T-helper 17 cell (primary cell): Measurements from ENCODE around the gene LY9. TPM values are rescaled to one million over a fixed set of nuclear protein-coding genes. Genes with fewer than 3 reads are reported as not detected.

Experiments used
- ATAC-seq: fragments of 150-1000 bp; cut with Tn5 transposase; 2 replicates; pipeline ENCODE4 v1.10.0; 2021; ENCODE audit warnings: mild to moderate bottlenecking, moderate library complexity
- DNase-seq, 3 donors: peaks; one replicate each; pipeline versions ENCODE4 v3.0.0 to v3.0.0-alpha.2; 2020 to 2021
- H3K9me3 ChIP-seq: one replicate; pipeline ENCODE4 v1.7.0; 2013; ENCODE audit warnings: low read length, mild to moderate bottlenecking; ENCODE audit not compliant: control insufficient read depth, poor library complexity, severe bottlenecking
- H3K27ac Mint-ChIP-seq: one replicate; pipeline ENCODE4 v1.8.0; 2022; ENCODE audit warnings: mild to moderate bottlenecking, moderate library complexity, mixed read lengths
- H3K27me3 Mint-ChIP-seq: one replicate; pipeline ENCODE4 v1.8.0; 2022; ENCODE audit warnings: mixed read lengths
- H3K36me3 Mint-ChIP-seq: one replicate; pipeline ENCODE4 v1.8.0; 2022; ENCODE audit warnings: low read depth, mixed read lengths
- H3K4me1 Mint-ChIP-seq: one replicate; pipeline ENCODE4 v1.8.0; 2022; ENCODE audit warnings: mild to moderate bottlenecking, mixed read lengths
- H3K4me3 Mint-ChIP-seq: one replicate; pipeline ENCODE4 v1.8.0; 2022; ENCODE audit warnings: mild to moderate bottlenecking, moderate library complexity, mixed read lengths
- total RNA-seq, 4 donors: library from RNA in 2 of 4; stranded (reverse) in 2 of 4; gene quantifications; one replicate each; pipeline ENCODE4 v1.2.3 and lab custom pipeline; 2022 to 2026

LY9 gene
- total RNA-seq, 2 donors from 2014 or later = 96.6 to 124 TPM

DNA sequence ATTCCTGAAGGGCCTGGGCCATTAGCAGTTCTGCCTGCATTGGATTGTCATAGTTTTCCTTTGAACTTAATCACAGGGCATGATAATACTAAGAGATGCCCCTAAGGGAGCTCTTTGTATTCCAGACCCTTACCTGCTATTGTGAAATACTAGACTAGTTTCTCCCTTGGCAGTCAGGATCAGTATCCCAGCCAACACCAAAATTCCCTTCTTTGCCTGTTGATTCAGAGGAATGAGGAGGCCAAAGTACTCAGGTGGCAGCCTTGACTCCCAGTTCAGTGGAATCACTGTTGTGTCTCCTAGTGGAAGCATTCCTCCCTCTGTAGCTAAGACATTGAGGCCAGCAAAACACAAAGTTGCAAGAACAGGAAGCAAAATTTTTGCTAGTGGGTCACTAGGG lies 36.2 kb upstream of the LY9 start:
- no peak overlapping the region for H3K27ac Mint-ChIP-seq
- ATAC-seq = no peak
- H3K4me1 Mint-ChIP-seq = peaks cover 3% of the 10 kb centered on the region
- no peaks in the 10 kb centered on the region for H3K9me3 ChIP-seq
- H3K27me3 Mint-ChIP-seq = no peaks in the 10 kb centered on the region
- DNase-seq = no peak
- no peaks in the 10 kb centered on the region for H3K36me3 Mint-ChIP-seq
- H3K4me3 Mint-ChIP-seq = no peak overlapping the region

DNA sequence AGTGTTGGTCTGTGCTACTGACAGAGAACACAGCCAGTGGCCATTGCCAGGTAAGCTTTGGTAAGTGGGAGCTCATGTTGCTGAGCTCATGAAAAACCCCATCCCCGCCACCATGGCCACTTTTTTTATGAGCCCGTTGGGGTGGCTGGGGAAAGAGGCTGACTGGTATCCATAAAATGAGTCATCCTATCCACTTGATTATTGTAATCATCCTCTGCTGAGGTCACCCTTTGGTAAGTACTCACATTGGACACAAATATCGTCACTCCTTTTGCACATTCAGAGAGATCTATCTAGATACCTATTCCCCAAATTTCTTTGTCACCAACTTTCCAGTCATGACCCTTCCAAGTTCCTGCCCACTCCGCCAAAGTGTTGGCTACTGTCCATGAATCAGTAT lies 34.9 kb upstream of the LY9 start:
- Mint-ChIP-seq H3K4me1 (peaks cover 3% of the 10 kb centered on the region), H3K27me3 (no peaks in the 10 kb centered on the region), H3K27ac (no peak overlapping the region), H3K4me3 (no peak overlapping the region), H3K36me3 (no peaks in the 10 kb centered on the region)
- no peaks in the 10 kb centered on the region for H3K9me3 ChIP-seq
- DNase-seq = no peak
- no peak for ATAC-seq

DNA sequence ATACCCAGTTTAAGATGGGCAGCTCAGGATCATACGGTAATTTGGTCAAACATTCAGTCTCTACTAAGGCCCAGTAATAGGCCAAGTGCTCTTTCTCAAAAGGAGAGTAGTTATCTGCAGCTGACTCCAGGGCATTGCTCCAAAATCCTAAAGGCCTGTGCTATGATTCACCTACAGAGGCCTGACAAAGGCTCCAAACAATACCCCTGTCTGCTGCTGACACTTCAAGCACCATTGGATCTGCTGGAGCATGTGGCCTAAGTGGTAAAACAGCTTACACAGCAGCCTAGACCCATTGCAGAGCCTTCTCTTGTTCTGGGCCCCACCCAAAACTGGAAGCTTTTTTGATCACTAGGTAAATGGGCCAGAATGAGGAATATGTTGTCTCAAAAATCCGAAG lies 34.1 kb upstream of the LY9 start:
- DNase-seq (no peak), ATAC-seq (no peak)
- no peaks in the 10 kb centered on the region for H3K9me3 ChIP-seq
- Mint-ChIP-seq H3K4me3 (no peak overlapping the region), H3K27me3 (no peaks in the 10 kb centered on the region), H3K4me1 (peaks cover 8% of the 10 kb centered on the region), H3K27ac (no peak overlapping the region), H3K36me3 (no peaks in the 10 kb centered on the region)

DNA sequence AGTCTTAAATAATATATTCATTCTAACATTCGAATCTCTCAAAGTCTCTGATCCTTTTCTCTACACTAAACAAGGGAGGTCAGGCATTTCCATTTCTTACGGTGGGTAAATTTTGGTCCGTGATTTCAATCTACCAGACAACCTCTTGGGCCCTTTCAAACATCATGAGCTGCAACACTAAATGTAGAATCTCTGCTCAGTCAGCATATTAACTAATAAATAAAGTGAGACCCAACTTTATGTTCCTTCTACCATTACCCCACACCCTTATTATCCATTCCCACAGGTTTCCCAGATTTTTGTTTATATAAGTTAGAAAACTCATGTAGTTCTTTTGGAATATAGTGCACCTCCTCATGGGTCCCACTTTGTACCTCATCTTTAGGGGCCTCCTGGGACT lies 32.0 kb upstream of the LY9 start:
- no peak for DNase-seq
- Mint-ChIP-seq H3K4me1 (peaks cover 19% of the 10 kb centered on the region), H3K27me3 (no peaks in the 10 kb centered on the region), H3K4me3 (no peak overlapping the region), H3K27ac (no peak overlapping the region), H3K36me3 (no peaks in the 10 kb centered on the region)
- ATAC-seq = no peak
- no peaks in the 10 kb centered on the region for H3K9me3 ChIP-seq

DNA sequence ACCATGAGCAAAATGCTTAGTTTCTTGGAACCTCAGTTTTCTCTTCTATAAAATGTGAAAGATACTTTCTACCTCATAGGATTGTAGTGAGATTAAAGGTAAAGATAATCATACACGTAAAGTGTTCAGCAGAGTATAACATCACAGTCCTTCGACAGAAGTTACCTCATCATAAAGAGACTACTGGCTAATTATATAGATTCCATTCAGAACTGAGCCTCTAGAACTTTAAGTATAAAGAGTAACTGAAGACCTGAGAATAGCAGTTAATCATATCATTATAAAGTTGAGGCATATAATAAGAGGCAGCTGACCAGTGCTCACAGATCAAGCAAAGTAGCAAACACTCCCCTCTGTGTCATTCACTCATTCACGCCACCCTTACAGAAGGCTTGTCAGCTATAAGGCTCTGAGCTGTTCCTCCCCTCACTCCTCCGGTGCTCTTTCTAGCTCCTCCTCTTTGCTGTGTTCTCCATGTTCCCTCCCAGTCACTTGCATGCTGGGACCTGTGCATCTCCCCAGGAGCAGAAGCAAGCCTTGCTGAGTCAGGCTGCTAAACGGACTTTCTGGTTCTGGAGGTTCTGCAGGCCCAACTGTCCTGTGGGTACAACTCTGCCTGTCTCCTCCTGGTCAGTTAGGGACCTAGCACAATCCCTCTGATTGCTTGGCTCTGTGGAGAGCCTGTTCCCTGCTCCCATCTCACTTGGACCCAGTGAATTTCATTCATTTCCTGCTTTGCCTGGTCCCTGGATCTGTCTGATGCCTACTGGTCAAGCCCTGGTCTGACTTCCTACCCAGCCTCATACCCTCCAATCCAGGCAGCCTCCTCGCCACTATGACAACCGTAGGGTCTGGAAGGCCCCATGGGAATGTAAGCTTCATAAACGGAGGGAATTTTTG lies 28.3 kb upstream of the LY9 start:
- H3K4me1 Mint-ChIP-seq = peaks cover 24% of the 10 kb centered on the region
- H3K27ac Mint-ChIP-seq = peak overlapping the region; percentile 94
- peak overlapping the region; percentile 92 for H3K4me3 Mint-ChIP-seq
- no peaks in the 10 kb centered on the region for H3K36me3 Mint-ChIP-seq
- H3K9me3 ChIP-seq = no peaks in the 10 kb centered on the region
- DNase-seq (peak in 1 of 3 donors; percentile 11), ATAC-seq (peak; percentile 65)
- H3K27me3 Mint-ChIP-seq = no peaks in the 10 kb centered on the region

DNA sequence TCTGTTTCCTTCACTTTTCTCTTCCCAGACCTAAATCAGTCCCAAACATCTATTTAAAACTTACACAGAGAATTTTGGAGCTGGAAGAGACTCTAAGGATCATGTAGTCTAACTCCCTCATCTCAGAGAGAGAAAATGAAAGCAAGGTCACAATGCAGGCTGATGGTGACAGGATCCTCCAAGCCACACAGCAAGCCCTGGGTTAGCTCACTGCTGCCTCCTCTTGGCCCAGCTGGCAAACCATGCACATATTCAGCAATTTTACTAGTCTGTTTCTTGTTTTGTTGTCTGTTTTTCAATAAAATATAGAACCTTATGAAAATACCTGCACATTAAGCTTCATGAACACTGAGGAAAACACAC lies 27.7 kb upstream of the LY9 start:
- peak overlapping the region; percentile 92 for H3K4me3 Mint-ChIP-seq

DNA sequence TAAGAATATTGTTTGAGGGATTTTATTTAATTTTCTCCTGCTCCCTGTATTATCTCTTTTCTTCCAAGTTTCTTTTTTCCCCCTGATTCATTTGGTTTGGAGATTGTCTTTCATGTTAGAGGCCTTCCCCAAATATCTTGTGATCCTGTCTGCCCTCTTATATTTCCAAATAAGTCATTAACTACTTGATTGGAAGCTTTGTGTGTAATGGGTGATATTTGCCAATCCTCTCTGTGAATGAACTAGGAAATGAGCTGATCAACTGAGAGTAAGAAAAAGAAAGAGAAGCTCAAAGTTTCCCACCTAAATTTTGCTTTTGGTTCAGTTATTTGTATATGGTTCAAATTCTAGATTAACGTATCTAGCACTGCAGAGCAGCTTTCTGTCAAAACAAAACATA lies 23.6 kb upstream of the LY9 start:
- DNase-seq (no peak), ATAC-seq (no peak)
- Mint-ChIP-seq H3K4me3 (no peak overlapping the region), H3K4me1 (peaks cover 24% of the 10 kb centered on the region), H3K27ac (peak overlapping the region; percentile 93), H3K36me3 (peaks cover 4% of the 10 kb centered on the region), H3K27me3 (peaks cover 7% of the 10 kb centered on the region)
- no peaks in the 10 kb centered on the region for H3K9me3 ChIP-seq

More for the DNA sequence above, 27.7 kb upstream of the LY9 start:
- Mint-ChIP-seq H3K36me3 (no peaks in the 10 kb centered on the region), H3K27me3 (no peaks in the 10 kb centered on the region), H3K27ac (peak overlapping the region; percentile 94), H3K4me1 (peaks cover 26% of the 10 kb centered on the region)
- no peaks in the 10 kb centered on the region for H3K9me3 ChIP-seq
- ATAC-seq = peak; percentile 97
- peak; percentile 55 to 75 (median 62) for DNase-seq

DNA sequence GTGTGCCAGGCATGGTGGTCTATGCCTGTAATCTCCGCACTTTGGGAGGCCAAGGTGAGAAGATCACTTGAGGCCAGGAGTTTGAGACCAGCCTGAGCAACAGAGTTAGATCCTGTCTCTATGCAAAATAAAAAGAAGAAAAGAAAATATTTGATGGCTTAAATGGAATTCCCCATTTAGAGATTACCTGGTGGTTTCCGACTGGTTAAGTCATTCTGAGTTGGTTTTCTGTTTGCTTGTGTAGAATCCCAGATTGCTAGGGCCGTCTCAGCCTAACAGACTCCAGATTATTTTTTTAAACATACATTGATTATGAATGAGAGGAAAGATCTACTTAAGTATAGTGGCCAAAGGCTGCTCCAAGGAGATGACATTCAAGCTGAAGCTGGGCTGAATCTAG lies 22.9 kb upstream of the LY9 start:
- H3K27me3 Mint-ChIP-seq = peaks cover 7% of the 10 kb centered on the region
- H3K9me3 ChIP-seq = no peaks in the 10 kb centered on the region
- peaks cover 4% of the 10 kb centered on the region for H3K36me3 Mint-ChIP-seq
- ATAC-seq (peak; percentile 9), DNase-seq (no peak)
- H3K27ac Mint-ChIP-seq = peak overlapping the region; percentile 93
- H3K4me3 Mint-ChIP-seq = no peak overlapping the region
- peaks cover 21% of the 10 kb centered on the region for H3K4me1 Mint-ChIP-seq

DNA sequence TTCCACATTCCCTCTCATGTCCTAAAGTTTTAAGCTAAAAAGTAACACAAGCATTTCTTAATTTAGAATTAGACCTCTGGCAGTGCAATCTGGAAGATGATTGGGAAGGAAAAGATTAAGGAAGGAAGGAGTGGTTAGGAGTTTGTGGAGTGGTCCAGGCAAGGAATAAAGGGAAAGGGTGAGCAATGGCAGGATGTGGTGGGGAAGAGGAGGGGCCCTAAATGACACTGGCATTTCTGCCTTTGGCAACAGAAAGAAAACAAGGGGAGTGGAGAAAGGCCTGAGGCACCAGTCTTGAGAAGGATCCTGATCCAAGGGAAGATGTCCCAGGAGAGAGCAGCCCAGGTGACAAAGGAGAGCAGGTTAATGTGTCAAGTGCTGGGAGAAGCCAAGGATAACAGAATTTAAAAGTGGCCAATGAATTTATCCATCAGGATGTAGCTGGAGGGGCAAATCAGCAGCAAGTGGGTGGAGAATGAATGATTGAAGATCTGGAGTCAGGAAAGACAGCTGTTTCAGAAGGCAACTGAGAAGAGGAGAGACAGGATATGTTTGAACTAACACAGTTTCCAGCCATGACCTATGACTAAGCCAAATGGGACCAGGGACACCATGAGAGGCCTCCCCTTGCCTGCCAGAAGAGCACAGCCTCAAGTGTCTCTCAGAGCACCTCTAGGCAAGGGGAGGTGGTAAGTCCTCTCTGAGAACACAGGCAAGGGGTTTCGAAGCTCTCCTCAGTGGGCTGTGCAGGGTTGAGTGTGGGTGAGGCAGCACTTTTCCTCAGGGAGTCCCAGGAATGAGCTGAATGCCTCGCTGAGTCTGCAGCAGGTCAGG lies 20.9 kb upstream of the LY9 start:
- no peak for DNase-seq
- peaks cover 19% of the 10 kb centered on the region for H3K4me1 Mint-ChIP-seq
- no peaks in the 10 kb centered on the region for H3K9me3 ChIP-seq
- ATAC-seq = no peak
- peaks cover 4% of the 10 kb centered on the region for H3K36me3 Mint-ChIP-seq
- peak overlapping the region; percentile 63 for H3K27ac Mint-ChIP-seq
- peaks cover 7% of the 10 kb centered on the region for H3K27me3 Mint-ChIP-seq
- H3K4me3 Mint-ChIP-seq = peak overlapping the region; percentile 26

DNA sequence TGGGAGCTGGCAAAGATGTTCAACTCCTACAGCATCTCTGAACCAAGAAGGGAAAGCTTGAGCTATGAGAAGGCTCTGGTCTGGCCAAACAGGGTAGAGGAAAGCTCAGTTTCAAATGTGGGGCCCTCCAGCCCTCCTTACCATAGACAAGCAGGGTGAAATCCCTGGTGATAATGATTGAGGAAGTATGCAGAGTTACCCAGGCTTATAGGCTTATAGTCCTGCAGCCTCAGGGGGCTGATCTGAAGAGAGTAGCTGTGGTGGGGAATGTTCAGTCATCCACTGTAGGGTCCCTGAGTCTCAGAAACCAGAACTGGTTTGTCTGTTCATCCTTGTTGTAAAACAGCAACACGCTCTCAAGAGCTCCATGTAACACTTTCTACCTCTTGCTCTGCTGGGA lies 19.8 kb upstream of the LY9 start:
- Mint-ChIP-seq H3K27ac (no peak overlapping the region), H3K36me3 (peaks cover 4% of the 10 kb centered on the region), H3K4me1 (peaks cover 18% of the 10 kb centered on the region), H3K27me3 (peaks cover 7% of the 10 kb centered on the region), H3K4me3 (no peak overlapping the region)
- DNase-seq (no peak), ATAC-seq (peak; percentile 41)
- H3K9me3 ChIP-seq = no peaks in the 10 kb centered on the region

DNA sequence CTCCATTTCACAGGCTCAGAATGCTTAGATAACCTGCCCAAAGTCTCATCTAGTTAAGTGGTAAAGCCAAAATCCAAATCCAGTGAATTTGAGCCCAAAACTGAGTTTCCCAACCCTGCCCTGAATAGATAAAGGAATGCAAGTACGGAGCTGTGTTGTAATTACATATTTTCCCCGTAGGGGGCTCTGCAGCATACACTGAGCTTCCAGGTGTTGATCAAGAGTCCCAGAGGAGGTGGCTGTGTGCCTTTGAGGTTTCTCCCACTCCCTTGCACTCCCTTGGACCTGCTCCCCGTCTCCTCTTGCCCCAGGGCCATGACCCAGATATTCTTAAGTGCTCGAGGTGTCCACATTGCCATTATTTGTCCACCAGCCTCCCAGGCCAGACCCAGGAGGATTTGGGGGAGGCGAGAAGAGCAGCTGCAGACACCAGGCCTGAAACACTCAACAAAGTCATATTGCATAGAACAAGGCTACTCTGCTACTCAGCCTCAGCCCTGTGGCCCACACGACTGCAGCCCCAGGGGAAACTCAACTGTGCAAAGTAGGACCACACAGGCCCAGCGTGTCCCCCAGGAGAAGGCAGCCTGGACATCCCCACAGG lies 18.4 kb upstream of the LY9 start:
- Mint-ChIP-seq H3K36me3 (peaks cover 4% of the 10 kb centered on the region), H3K4me1 (peaks cover 26% of the 10 kb centered on the region), H3K4me3 (no peak overlapping the region), H3K27ac (peak overlapping the region; percentile 6), H3K27me3 (peaks cover 7% of the 10 kb centered on the region)
- peak; percentile 75 for ATAC-seq
- no peaks in the 10 kb centered on the region for H3K9me3 ChIP-seq
- DNase-seq = peak in 1 of 3 donors; percentile 44

DNA sequence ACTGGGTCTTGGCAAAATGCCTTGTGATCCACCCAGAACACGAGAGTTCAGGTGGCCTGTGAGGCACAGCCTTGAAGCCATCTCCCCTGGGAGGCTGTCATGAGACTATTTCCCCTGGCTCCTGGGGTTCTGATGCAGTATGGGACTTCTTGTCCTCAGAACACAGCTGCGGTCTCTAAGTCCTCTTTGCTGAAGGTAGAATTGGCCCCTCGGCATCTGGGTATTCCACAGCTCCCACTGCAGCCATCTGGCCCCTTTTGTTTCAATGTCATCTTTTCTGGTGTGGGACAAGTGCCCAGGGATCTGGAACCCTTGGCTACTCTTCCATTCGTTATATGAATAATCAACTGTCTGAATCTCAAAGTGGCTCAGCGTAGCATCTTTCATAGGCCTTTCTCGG lies 17.0 kb upstream of the LY9 start:
- DNase-seq (no peak), ATAC-seq (no peak)
- Mint-ChIP-seq H3K36me3 (peaks cover 4% of the 10 kb centered on the region), H3K4me1 (peaks cover 24% of the 10 kb centered on the region), H3K27me3 (peaks cover 7% of the 10 kb centered on the region), H3K27ac (no peak overlapping the region), H3K4me3 (no peak overlapping the region)
- H3K9me3 ChIP-seq = no peaks in the 10 kb centered on the region
